EH (cell line): ENCODE results near the gene STRN.
"Not testable (repeated sequence)": the region's sequence is repeated elsewhere in the genome, so short reads cannot be mapped to it uniquely, and the experiment has no call there.

Experiments used
- DNase-seq: peaks from one replicate; pipeline ENCODE4 v3.0.0-alpha.2; 2015; ENCODE audit warnings: low read depth

STRN gene

GRCh38 chr2:36839976-36840617, 126.2 kb downstream of the STRN start:
- DNase-seq: no peak

- DNase-seq: no peak
Observed at GRCh38 chr2:36834731-36835524, 131.4 kb downstream of the STRN start.

GRCh38 chr2:36834203-36834602, 132.1 kb downstream of the STRN start:
- no peak for DNase-seq

DNA sequence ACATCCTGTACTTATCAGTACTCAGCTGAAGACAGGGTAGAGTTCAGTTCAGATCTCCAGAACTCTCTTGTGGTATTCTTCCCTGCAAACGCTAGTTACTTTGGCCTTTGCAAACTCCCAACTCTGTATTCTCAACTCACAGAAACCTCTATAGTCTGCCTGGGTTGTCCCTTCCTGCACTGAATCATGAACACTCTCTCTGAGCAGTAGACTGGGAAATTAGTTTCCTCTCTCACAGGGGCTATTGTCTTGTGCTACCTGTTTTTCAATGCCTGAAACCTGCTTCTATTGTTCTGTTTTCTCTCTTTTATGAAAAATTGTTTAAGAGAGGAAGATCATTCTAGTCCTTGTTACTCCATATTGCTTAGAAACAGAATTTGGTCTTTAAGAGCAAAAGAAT, 135.2 kb downstream of the STRN start:
- DNase-seq: no peak

GRCh38 chr2:36824683-36825082, 141.7 kb downstream of the STRN start:
- DNase-seq: not testable (repeated sequence)

- no peak for DNase-seq
Observed at GRCh38 chr2:36824273-36824672, 142.1 kb downstream of the STRN start.

GRCh38 chr2:36823862-36824261, 142.5 kb downstream of the STRN start:
- DNase-seq: no peak

DNA sequence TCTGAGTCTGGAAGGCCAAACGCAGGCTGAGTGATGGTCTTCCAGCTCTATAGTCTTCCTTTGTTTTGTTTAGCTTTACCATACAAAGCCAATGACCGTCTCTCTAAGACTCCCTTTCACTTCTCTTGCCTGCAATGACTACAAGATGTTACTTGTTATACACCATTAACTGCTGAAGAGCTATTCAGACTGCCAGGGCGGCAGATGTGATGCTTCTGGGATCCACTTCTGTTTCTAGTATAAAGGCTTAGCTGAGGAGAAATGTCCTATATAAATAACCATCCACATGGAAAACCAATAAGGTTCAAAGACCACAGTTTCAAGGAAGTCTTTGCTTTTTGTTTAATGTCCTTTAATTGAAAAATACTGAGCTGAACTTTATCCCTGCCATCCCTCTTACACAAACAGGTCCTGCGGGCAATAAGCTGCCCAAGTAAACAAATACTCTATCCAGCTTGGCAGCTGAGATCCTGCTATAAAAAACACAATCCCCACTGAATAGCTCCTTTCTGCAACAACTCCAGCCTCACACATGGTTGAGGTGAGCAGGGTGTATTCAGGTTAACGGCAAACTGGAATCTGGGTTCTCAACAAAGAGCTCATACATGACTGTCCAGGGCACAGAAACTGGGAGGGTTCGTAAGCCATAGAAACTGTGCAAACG, 145.3 kb downstream of the STRN start:
- no peak for DNase-seq

DNA sequence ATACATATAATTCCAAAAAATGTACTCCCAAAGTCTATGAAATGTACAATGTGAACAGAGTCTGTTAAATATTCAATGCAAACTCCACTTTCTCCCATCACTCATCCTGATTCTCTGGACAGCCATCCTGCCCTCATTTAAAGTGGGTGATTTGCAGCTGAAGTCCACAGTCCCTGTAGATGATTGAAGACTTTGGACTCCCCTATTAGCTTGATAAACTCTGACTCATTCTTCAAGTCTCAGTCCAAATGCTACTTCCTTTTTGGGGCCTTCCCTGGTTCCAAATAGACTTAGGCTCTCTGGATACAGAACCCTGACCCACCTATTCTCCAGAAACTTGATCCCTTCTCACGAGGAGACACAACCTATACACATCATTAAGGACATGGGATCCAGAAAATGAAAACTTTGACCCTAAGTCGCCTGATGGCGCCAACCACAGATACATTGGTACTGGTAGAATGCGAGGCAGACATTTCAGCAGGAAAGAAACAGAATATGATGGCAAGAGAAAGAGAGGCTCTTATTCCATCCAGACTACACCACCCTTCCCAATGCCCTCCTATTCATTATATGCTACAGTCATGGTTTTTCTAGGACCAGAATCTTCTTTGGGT, 147.1 kb downstream of the STRN start:
- no peak for DNase-seq

GRCh38 chr2:36818542-36818941, 147.8 kb downstream of the STRN start:
- no peak for DNase-seq

DNA sequence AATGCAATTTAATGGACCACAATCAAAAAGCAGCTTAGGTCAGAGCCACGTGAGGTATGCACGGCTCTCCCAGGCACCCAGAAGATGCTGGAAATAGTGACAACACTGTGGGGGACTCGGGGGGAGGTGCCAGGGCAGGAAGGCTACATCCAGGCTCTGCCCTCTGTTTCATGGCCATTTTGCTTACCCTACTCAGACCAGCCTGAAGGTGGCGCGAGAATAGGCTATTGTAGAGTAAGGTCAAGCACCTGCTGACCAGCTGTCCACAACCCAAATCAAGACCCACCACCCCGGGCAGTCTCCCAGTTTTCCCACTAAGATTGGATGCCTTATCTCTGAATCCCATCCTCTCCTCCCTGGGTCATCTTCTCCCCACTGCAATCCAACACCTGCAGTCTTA, 154.1 kb downstream of the STRN start:
- no peak for DNase-seq

GRCh38 chr2:36811071-36811470, 155.3 kb downstream of the STRN start:
- DNase-seq: no peak

- DNase-seq: peak; percentile 37
Observed at GRCh38 chr2:36809069-36809445, 157.3 kb downstream of the STRN start.

DNA sequence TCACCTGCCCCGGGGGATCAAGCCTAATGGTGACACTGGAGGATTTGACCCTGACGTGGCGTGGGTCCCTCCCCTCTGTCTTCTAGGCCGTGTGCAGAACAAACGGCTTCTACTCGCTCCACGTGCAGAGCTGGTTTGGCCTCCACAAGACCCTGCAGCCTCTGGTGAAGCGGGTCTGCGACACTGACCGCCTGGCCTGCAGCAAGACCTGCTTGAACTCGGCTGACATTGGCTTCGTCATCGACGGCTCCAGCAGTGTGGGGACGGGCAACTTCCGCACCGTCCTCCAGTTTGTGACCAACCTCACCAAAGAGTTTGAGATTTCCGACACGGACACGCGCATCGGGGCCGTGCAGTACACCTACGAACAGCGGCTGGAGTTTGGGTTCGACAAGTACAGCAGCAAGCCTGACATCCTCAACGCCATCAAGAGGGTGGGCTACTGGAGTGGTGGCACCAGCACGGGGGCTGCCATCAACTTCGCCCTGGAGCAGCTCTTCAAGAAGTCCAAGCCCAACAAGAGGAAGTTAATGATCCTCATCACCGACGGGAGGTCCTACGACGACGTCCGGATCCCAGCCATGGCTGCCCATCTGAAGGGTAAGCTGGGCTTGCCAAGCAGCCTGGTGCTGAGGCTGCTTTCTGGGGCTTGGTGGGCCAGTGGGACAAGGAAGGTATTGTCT, 157.8 kb downstream of the STRN start:
- DNase-seq: no peak

GRCh38 chr2:36807223-36807886, 159.0 kb downstream of the STRN start:
- DNase-seq: no peak

GRCh38 chr2:36805635-36806224, 160.6 kb downstream of the STRN start:
- DNase-seq: no peak

DNA sequence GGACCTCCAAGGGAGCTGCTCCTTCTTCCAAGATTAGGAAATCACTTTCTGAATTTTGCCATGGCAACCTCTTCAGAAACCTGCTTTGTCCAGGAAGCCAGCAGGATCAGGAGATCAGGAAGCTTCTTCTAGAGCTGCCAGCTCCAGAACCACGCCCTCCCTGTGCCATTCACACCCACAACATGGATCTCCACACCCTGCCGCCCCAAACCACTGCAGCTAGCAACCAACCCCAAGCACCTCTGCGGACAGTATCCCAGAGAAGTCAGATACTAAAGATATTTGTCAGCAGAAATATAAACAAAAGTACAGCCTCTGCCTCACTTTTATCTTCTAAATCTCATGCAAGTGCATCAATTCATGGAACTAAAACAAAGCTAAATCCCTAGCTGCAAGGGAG, 163.4 kb downstream of the STRN start:
- no peak for DNase-seq

DNA sequence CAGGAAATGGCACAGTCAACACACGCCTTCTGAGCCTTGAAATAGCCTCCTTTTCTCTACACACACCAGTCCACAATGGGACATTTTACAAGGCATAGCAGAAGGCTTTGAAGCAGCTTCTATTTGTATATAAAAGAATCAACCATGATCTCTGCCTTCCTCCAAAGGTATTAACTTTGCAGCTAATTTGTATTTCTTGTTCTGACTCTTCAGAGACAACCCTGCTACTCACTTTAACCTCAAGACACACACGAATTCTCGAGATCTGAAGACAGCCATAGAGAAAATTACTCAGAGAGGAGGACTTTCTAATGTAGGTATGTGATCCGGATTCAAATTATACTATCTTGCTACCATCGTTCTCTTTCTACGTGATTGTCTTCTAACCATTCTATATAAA, 165.2 kb downstream of the STRN start:
- no peak for DNase-seq

GRCh38 chr2:36800381-36800780, 166.0 kb downstream of the STRN start:
- DNase-seq: no peak

DNA sequence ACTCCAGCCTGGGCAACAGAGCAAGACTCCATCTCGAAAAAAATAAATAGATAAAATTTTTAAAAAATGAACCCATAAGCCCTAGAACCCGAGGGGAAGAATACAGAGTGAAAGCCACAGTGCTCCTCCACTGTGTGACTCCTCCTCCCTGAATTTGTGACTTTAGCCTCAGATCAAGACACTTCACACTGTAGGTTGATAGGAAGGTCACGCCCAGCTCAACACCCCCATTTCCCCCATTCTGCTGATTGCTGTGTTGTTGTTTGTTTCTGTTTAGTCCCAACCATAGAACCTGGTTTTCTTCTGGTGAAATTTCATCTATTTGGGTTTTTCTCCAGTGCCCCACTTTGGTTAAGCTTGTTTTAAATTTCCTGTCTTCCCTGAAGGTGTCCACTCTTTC, 167.6 kb downstream of the STRN start:
- no peak for DNase-seq

- DNase-seq: peak; percentile 40
Observed at GRCh38 chr2:36797324-36798070, 168.8 kb downstream of the STRN start.
